Measurements from ENCODE around the gene EREG. TPM values are rescaled to one million over a fixed set of nuclear protein-coding genes. Genes with fewer than 3 reads are reported as not detected.
A peak's percentile ranks its signal among the peaks of the same experiment; 100 is the strongest.

Gene EREG
- total and polyA plus RNA-seq, 9 of the 15 experiments (the other 6 are each of a cell fraction or from before 2014, with no cell fraction given), result 0.97 to 7.3 (median 2.5) TPM

DNA sequence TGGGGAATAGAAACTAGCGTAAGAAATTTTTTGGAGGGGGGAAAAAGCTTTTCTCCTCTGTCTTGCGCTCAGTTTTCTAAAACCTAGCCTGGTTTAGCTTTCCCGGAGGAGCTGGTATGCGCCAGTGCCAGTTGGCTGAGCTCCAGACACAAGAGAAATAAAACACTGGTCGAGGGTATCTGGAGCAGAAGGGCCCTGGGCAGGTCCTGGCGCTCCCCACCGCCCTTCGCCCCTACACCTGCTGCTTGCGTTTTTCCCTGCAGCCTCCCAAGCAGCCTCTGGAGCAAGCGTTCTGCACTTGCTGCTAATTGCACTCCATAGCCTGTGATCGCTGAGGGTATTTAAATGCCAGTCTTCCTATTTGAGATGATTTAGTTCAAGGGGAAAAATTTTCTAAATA lies 816 bp downstream of the EREG start:
- H4K20me1 ChIP-seq (replicated peaks; ENCODE audit: control insufficient read depth, insufficient read depth, low read length), result no peaks in the 10 kb centered on the region
- peak overlapping the region; percentile 97 for H2AFZ ChIP-seq (ENCODE audit: low read depth, low read length)
- TSS peak; percentile 55 for BruUV-seq (replicated peaks)
- POLR2A ChIA-PET, result interaction anchor here (0.7 kb wide), 1 partner anchor 19 kb away, joined by 3 read pairs; no protein-coding TSS in a partner anchor
- peaks cover 65% of the 10 kb centered on the region for H3K79me2 ChIP-seq (ENCODE audit: control insufficient read depth, insufficient read depth, low read length)
- WGBS (ENCODE audit: insufficient coverage, low coverage, missing lambda C conversion rate), result 13% methylated on average over 11 of the region's 11 CpGs
- peak overlapping the region; percentile 70 to 85 for H3K9ac ChIP-seq (ENCODE audit: insufficient read depth in 1 of 2, low read depth in 2 of 2, low read length in 2 of 2)
- intact Hi-C loops (cut with micrococcal nuclease), result no loop called here
- peaks cover 5 to 17% of the 10 kb centered on the region in 2 experiments; a peak in 2 of 5 replicates for H3K4me1 ChIP-seq (replicated peaks in 1 of 2; ENCODE audit: control insufficient read depth in 2 of 2, insufficient read depth in 2 of 2, low read length in 2 of 2)
- peak; percentile 50 for ATAC-seq
- FAIRE-seq, result no peak
- CTCF ChIA-PET (ENCODE audit: low intra/inter-chr PET ratio), result no interaction called here
- no peaks in the 10 kb centered on the region for H3K36me3 ChIP-seq (ENCODE audit: control insufficient read depth, insufficient read depth, low read length)
- H3K9me3 ChIP-seq (replicated peaks; ENCODE audit: control insufficient read depth, insufficient read depth, low read depth, low read length), result no peaks in the 10 kb centered on the region
- H3K4me2 ChIP-seq (ENCODE audit: insufficient read depth, low read length), result peak overlapping the region; percentile 84
- H3K4me3 ChIP-seq, result peak overlapping the region; percentile 63
- in situ Hi-C loops (cut with MboI), result no loop called here
- H3K9me1 ChIP-seq (ENCODE audit: control insufficient read depth, insufficient read depth, low read length), result no peaks in the 10 kb centered on the region
- DNase-seq (ENCODE audit: extremely low read depth in 1 of 4, low spot score in 3 of 4), result peak in 2 of 4 experiments; percentile 20 to 53
- peak overlapping the region; percentile 81 for H3K27ac ChIP-seq (ENCODE audit: extremely low read depth, low read depth, low read length)
- H3K27me3 ChIP-seq (ENCODE audit: control insufficient read depth in 2 of 2, insufficient read depth in 2 of 2, low read length in 2 of 2), result no peaks in the 10 kb centered on the region
- TF ChIP-seq, protein P1, sequence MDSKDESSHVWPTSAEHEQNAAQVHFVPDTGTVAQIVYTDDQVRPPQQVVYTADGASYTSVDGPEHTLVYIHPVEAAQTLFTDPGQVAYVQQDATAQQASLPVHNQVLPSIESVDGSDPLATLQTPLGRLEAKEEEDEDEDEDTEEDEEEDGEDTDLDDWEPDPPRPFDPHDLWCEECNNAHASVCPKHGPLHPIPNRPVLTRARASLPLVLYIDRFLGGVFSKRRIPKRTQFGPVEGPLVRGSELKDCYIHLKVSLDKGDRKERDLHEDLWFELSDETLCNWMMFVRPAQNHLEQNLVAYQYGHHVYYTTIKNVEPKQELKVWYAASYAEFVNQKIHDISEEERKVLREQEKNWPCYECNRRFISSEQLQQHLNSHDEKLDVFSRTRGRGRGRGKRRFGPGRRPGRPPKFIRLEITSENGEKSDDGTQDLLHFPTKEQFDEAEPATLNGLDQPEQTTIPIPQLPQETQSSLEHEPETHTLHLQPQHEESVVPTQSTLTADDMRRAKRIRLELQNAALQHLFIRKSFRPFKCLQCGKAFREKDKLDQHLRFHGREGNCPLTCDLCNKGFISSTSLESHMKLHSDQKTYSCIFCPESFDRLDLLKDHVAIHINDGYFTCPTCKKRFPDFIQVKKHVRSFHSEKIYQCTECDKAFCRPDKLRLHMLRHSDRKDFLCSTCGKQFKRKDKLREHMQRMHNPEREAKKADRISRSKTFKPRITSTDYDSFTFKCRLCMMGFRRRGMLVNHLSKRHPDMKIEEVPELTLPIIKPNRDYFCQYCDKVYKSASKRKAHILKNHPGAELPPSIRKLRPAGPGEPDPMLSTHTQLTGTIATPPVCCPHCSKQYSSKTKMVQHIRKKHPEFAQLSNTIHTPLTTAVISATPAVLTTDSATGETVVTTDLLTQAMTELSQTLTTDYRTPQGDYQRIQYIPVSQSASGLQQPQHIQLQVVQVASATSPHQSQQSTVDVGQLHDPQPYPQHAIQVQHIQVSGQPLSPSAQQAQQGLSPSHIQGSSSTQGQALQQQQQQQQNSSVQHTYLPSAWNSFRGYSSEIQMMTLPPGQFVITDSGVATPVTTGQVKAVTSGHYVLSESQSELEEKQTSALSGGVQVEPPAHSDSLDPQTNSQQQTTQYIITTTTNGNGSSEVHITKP (IDR thresholded peaks at IDR 0.05; ENCODE audit: partially characterized antibody), result peak; percentile 21
- TF ChIP-seq, protein P2, sequence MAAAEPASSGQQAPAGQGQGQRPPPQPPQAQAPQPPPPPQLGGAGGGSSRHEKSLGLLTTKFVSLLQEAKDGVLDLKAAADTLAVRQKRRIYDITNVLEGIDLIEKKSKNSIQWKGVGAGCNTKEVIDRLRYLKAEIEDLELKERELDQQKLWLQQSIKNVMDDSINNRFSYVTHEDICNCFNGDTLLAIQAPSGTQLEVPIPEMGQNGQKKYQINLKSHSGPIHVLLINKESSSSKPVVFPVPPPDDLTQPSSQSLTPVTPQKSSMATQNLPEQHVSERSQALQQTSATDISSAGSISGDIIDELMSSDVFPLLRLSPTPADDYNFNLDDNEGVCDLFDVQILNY (CRISPR knock-in tag; IDR thresholded peaks at IDR 0.05), result no peak
- no peak for TF ChIP-seq PYGO2 (tag; IDR thresholded peaks at IDR 0.05)
- TF ChIP-seq, protein P3, sequence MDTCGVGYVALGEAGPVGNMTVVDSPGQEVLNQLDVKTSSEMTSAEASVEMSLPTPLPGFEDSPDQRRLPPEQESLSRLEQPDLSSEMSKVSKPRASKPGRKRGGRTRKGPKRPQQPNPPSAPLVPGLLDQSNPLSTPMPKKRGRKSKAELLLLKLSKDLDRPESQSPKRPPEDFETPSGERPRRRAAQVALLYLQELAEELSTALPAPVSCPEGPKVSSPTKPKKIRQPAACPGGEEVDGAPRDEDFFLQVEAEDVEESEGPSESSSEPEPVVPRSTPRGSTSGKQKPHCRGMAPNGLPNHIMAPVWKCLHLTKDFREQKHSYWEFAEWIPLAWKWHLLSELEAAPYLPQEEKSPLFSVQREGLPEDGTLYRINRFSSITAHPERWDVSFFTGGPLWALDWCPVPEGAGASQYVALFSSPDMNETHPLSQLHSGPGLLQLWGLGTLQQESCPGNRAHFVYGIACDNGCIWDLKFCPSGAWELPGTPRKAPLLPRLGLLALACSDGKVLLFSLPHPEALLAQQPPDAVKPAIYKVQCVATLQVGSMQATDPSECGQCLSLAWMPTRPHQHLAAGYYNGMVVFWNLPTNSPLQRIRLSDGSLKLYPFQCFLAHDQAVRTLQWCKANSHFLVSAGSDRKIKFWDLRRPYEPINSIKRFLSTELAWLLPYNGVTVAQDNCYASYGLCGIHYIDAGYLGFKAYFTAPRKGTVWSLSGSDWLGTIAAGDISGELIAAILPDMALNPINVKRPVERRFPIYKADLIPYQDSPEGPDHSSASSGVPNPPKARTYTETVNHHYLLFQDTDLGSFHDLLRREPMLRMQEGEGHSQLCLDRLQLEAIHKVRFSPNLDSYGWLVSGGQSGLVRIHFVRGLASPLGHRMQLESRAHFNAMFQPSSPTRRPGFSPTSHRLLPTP (IDR thresholded peaks at IDR 0.05; ENCODE audit: borderline replicate concordance, extremely low read depth, insufficient read length), result no peak
- TF ChIP-seq TAF9B (IDR thresholded peaks at IDR 0.05; ENCODE audit: partially characterized antibody), result no peak
- TF ChIP-seq HDGF (IDR thresholded peaks at IDR 0.05), result no peak
- 0 out of 2 replicates have a peak, but pooled peaks have one; percentile 7 for TF ChIP-seq CXXC5 (CRISPR knock-in tag; IDR thresholded peaks at IDR 0.05)
- TF ChIP-seq, protein P4, sequence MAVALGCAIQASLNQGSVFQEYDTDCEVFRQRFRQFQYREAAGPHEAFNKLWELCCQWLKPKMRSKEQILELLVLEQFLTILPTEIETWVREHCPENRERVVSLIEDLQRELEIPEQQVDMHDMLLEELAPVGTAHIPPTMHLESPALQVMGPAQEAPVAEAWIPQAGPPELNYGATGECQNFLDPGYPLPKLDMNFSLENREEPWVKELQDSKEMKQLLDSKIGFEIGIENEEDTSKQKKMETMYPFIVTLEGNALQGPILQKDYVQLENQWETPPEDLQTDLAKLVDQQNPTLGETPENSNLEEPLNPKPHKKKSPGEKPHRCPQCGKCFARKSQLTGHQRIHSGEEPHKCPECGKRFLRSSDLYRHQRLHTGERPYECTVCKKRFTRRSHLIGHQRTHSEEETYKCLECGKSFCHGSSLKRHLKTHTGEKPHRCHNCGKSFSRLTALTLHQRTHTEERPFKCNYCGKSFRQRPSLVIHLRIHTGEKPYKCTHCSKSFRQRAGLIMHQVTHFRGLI (CRISPR knock-in tag; IDR thresholded peaks at IDR 0.05), result no peak
- TF ChIP-seq RBM22 (IDR thresholded peaks at IDR 0.05; ENCODE audit: low read depth, low read length, poor library complexity, severe bottlenecking), result no peak
- no peak for TF ChIP-seq MEF2A (IDR thresholded peaks at IDR 0.05; ENCODE audit: control insufficient read depth, low read depth, low read length)
- 0 out of 2 replicates have a peak, but pooled peaks have one; percentile 22 for TF ChIP-seq NFIC (IDR thresholded peaks at IDR 0.05)
- no peak for TF ChIP-seq ZKSCAN1 (IDR thresholded peaks at IDR 0.05; ENCODE audit: low read depth, low read length)

Measured in K562 (cell line).